GM21723 (cell line): ENCODE data around the gene KMO.

Experiments
- ATAC-seq: cut with Tn5 transposase; IDR thresholded peaks from one replicate; pipeline ENCODE4 v1.9.1; 2021; ENCODE audit warnings: mild to moderate bottlenecking, moderate library complexity; ENCODE audit not compliant: unreplicated experiment

KMO gene

GRCh38 chr1:241532162-241532531, at the start of gene KMO:
TSS of gene KMO (plus strand) at chr1:241532378. CDS start at chr1:241532445, 67 bp downstream.
- peak; percentile 27 for ATAC-seq

DNA sequence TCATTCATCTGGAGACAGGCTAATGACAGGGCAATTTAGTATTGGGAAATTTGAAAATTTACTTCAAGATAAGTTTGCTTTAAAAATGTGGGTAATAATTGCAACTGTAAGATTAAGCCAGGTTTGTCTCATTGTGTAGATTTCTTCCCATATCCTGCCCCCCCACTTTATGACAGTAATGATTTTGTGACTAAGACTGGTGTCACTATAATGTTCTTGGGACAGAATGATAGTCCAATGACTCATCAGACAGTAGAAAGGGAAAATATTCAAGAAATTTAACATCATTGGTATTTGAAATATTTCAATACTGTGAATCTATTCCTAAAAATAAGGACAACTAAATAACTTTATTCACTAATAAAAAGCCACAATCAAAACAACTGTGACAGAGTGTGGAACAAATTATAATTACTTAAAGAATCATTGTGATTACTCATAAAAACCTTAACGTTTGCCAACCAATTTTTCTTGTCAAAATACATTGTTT, 49.4 kb upstream of the KMO start:
- no peak for ATAC-seq

DNA sequence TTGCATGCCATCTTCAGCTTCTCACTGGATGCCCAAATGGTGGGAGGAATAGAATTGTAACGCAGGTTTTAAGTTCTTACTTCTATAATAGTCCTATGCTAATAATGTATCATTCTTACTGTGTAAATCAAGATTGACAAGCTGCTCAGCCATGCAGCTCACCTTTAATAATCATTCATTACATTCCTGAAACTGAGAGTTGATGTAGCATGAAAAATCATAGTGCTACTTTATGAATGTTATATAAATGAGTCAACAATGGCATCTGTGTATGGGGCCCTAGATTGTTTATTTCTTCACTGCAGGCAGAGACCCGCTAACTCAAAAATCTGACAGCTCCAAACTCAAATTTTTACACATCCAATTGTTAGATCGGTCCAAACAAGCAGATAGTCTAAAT, 47.0 kb upstream of the KMO start:
- peak; percentile 63 for ATAC-seq

- peak; percentile 78 for ATAC-seq
Measured at GRCh38 chr1:241485554-241485992, 46.6 kb upstream of the KMO start.

GRCh38 chr1:241488739-241489138, 43.4 kb upstream of the KMO start:
- ATAC-seq = no peak

DNA sequence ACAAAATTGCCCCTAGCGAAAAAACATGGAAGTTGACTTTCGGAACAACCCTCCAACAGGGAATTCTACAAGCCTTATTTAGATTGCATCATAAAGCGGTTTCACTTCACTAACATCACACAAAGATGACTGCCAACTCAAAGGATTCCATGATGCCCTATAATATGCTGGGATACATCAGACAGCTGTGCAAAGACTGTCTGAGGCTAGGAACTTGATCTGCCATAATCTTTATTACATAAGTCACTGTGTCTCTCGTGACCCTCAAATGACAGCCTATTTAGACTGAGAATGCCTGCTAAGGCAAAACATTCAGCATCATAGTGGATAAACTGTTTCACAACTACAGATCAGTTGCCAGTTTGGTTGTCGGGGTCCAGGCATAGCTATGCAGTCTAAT, 36.4 kb upstream of the KMO start:
- no peak for ATAC-seq

- no peak for ATAC-seq
Measured at GRCh38 chr1:241499910-241500309, 32.3 kb upstream of the KMO start.

GRCh38 chr1:241503444-241503843, 28.7 kb upstream of the KMO start:
- no peak for ATAC-seq

DNA sequence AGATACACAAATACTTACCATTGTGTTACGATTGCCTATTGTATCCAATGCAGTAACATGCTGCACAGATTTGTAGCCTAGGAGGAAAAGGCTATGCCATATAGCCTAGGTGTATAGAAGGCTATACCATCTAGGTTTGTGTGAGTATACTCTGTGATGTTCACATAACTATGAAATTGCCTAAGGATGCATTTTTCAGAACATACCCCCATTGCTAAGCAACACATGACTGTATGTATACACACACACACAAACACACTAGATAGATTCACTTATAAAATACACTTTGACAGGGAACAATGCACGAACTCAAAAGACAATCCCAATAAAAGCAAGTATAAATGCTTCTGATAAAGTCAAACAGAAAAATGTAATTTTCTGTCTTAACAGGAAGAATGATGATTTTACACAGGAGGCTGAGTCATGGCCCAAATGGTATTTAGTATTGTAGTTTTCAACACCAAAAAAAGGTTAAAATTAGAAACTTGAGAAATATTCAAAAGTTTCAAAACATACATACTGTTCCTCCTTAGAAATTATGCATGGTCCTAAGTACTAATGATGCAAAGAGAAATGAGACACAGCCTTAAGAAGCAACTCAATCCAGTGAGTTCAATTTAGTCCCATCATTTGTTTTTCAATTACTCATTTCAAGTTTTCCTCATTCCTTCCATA, 24.9 kb upstream of the KMO start:
- no peak for ATAC-seq

- ATAC-seq = no peak
Measured at GRCh38 chr1:241513378-241513777, 18.8 kb upstream of the KMO start.

- peak; percentile 36 for ATAC-seq
Measured at GRCh38 chr1:241518476-241519307, 13.5 kb upstream of the KMO start.

- peak; percentile 97 for ATAC-seq
Measured at GRCh38 chr1:241519308-241520079, 12.7 kb upstream of the KMO start, which contains the start of gene FH. TSS of gene FH (minus strand) at chr1:241519755. CDS start at chr1:241519722, 33 bp downstream.

GRCh38 chr1:241520080-241520465, 12.1 kb upstream of the KMO start:
- ATAC-seq = no peak

GRCh38 chr1:241521718-241522117, 10.5 kb upstream of the KMO start:
- ATAC-seq = no peak

- no peak for ATAC-seq
Measured at GRCh38 chr1:241525026-241525425, 7.2 kb upstream of the KMO start.

DNA sequence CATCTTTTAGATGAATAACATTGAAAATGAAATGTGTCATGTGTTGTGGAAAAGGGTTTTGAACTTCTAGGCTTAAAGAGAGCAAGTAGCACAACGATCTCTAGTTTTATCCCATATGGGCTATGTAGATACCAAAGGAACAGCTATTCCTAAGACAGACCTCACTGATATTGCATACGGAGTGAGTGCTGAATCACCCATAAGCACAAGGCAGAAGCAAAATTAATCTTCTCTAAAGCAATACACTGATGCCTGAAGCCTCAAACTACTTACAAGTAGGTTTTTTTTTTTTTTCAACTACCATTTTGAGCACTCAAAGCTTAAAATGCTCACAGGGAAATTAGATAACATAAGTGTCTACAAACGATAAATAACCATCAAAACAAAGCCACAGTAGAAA, 5.0 kb upstream of the KMO start:
- ATAC-seq = no peak

- peak; percentile 70 for ATAC-seq
Measured at GRCh38 chr1:241531195-241532161, 700 bp upstream of the KMO start.

GRCh38 chr1:241532864-241533263, 686 bp downstream of the KMO start:
- ATAC-seq = peak; percentile 63

DNA sequence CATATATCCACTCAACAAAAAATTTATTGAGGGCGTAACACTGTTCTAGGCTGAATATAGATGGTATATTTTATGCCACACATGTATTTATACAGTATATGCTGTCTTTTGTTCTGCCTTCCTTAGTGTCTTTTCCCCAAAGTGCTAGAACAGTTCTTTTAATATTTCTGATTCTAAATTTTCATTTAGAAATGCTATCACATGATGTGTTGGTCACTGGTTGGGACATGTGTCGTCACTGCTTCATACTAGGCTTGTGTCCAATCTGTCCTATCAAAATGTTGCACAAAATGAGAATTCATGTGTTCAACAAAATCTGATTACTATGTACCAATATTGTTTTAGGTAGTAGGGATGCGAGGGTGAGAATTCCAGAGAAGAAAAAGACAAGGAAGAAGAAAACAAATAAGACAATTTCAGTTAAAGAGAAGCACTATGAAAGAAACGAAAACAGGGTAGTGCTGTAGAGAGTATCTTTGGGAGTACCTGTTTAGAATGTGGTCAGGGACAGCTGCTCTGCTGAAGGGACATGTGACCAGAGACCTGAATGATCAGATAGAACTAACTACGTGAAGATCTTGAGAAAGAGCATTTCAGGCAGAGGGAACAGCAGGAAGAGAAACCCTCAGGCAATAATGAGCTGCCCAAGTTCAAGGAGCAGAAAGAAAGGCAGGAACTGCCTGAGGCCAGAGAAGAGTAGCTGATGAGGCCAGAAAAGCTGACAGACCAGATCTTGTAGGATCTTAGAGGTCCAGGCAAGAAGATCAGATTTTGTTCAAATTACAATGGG, 1.3 kb downstream of the KMO start:
- ATAC-seq = peak; percentile 53
